GM12874 (cell line): ENCODE data around the gene PLEKHA7.

Source experiments
- TF ChIP-seq, protein P1 (sequence below): IDR thresholded peaks from 2 replicates; pipeline ENCODE4 v1.5.1; 2011; ENCODE audit warnings: low read depth, mild to moderate bottlenecking, control low read depth, low read length, moderate library complexity; ENCODE audit not compliant: insufficient read depth

PLEKHA7 gene

DNA sequence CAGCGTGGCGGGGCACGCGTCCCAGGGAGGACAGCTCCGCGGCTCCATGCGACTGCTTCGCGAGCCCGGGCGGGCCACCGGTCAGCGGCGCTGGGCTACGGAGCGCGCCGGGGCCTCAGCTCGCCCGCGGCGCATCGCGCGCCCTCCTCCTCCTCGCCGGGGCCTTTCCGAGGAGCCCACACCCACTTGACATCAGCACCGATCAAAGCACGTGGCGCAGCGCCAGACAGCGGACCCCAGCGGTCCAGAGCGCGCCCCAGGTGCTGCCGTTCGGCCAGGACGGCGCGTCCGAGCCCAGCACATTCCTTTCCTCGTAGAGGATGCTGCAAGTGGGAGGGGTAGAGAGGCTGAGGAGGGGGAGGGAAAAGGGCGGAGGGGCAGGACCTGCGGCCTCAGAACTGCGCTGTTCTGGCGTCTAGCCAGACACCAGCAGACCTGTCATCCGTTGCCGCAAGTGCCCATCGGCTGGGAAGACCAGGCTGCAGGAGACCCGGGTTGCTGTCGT lies 88.6 kb downstream of the PLEKHA7 start:
- TF ChIP-seq, protein P1, sequence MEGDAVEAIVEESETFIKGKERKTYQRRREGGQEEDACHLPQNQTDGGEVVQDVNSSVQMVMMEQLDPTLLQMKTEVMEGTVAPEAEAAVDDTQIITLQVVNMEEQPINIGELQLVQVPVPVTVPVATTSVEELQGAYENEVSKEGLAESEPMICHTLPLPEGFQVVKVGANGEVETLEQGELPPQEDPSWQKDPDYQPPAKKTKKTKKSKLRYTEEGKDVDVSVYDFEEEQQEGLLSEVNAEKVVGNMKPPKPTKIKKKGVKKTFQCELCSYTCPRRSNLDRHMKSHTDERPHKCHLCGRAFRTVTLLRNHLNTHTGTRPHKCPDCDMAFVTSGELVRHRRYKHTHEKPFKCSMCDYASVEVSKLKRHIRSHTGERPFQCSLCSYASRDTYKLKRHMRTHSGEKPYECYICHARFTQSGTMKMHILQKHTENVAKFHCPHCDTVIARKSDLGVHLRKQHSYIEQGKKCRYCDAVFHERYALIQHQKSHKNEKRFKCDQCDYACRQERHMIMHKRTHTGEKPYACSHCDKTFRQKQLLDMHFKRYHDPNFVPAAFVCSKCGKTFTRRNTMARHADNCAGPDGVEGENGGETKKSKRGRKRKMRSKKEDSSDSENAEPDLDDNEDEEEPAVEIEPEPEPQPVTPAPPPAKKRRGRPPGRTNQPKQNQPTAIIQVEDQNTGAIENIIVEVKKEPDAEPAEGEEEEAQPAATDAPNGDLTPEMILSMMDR = no peak

DNA sequence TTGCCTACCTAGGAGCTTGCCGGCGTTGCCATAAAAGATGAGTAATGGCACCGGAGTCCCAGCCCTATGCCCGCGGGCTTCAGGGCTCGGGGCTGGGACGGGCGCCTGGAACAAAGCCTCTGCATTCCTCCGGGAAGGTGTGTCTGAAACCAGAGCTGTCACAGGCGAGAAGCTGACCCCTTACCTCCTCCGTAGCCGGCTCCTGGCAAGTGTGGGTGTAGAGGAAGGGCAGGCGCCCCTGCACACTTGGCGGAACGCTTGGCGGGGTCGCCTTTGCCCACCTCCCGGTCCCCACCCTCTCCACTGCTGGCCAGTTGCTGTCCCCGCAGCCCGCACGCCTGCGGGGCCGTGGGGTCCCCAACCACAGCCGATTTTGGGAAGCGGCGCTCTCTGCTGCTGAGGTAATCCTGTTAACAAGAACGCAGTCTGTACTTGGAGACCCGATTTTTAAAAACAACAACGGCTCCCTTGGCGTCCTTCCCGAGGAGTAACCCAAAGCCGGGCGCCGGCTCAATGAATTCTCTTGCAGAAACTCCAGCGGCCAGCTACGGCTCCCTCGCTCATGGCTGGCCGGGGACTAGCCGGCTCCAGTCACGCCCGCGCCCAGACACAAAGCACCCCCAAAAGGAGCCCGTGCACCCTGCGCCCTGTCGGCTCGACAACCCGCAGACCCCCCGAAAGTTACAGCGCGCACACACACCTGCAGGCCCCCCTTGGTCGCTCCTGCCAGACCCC lies 89.2 kb downstream of the PLEKHA7 start:
- TF ChIP-seq, protein P1 = no peak

DNA sequence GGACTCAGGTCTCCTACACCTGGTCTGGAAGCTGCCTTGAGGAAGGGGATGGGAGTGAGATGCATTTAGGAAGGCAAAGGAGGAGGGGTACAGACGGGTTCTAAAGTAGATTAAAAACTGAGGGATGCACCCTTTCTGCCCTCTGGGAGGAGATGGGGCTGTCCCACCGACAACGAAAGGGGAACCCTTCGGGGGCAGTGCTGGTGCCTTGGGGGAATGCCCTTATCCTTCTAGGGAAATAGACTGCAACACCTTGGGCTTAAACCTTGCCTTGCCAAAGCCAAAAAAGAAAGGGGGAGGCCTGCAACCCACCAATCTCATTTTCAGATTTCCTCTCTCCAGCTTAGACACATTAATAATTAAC lies 89.8 kb downstream of the PLEKHA7 start:
- TF ChIP-seq, protein P1 = no peak

DNA sequence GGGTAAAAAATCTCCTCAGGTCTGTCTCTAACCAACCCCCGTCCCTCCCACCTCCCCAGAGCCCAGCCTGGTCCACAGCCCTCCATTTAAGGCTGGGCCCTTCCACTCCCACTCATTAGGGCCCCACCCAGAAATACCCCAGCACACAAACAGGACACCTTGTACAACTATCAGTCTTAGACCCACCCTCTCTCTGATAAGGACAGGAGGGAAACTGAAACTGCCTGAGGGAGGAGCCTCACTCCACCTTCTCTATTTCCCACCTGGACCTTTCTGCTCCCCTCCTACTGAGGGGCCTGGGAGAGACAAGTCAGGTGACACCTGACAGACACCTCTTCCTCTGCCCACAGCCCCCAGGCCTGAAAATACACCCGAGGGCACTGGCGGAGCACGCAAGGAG lies 90.2 kb downstream of the PLEKHA7 start:
- TF ChIP-seq, protein P1 = no peak

DNA sequence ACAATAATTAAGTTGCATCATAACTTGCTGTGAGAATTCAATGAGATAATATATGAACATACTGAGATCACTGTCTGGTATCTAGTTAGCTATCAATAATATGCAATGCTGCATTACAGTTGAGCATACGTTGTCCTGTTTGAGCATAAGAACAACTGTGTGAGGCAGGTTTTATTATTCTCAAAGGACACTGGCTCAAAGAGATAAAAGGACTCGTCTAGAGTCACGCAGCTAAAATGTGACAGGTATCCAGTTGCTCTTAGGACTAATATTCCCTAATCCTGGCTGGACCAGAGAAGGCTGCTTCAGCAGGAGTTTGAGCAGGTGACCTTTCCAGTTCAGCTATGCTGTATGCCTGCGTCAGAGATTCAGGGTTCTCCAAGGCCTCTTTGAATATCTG lies 92.5 kb downstream of the PLEKHA7 start:
- TF ChIP-seq, protein P1 = no peak

DNA sequence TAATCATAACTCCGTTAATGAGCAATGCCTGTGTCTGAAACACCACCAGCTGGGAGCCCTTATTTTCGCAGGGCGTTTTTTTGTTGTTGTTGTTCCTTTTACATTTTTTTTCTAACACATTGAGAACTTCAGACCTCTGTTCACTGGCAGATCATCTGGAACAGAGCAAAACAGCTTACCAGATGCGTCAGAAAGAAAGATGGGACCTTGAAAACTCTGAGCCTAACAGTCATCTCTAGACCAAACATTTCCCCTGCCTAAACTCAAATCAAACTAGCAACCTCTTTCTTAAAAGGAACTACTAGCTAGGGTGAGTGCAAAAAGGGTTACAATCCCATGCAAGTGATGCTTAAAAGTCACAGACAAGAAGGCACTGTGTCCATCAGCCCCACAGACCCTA lies 93.2 kb downstream of the PLEKHA7 start:
- TF ChIP-seq, protein P1 = no peak

DNA sequence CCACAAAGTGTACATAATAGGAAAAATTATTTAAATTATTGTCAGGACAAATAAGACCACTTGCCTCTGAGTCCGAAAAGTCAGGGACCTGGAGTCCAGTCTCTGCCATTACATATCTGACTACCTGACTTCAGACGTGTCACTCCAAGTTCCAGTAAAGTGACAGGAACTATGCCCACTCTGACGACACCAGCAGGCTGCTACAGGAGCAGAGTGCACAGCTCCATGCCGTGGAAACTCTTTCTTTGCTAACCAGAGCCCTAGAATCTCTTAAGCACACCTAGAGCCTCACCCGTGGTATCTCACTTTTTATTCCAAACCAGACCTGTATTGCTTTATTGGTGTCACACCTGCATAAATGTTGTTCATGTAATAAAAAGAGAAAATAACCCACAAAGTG lies 93.7 kb downstream of the PLEKHA7 start:
- TF ChIP-seq, protein P1 = no peak

DNA sequence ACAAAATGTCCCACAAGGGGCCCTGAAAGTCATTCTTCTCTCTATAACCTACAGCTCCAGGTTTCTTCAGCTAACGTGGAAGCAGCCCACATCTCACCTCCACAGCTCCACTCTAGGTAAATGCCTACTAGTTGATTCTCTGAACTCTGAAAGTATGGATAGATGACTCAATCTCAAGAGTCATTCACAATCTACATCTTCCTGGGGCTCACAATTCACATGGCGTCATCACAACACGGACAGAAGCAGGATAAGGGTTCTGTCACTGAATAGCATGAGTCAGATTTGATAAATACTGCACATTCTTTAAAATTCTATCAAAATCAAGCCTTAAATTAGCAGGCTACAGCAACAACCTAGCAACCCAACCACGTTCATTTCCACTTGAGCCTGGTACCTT lies 96.3 kb downstream of the PLEKHA7 start:
- TF ChIP-seq, protein P1 = no peak
